MM.1S (cell line): Measurements from ENCODE around the gene PROC.

Experiments
- DNase-seq: peaks from one replicate; pipeline ENCODE4 v3.0.0-alpha.2; 2015
- H2AFZ ChIP-seq: fragments of 300-600 bp; sonication (generic); 2 replicates; pipeline ENCODE4 v1.6.0; 2016; ENCODE audit warnings: antibody characterized with exemption, low read length
- H3F3A ChIP-seq: fragments of 300-600 bp; sonication (generic); 2 replicates; pipeline ENCODE4 v1.6.1; 2016; ENCODE audit warnings: mild to moderate bottlenecking, antibody characterized with exemption, low read length, moderate library complexity, mixed read lengths; ENCODE audit not compliant: insufficient read depth
- H3K27ac ChIP-seq: fragments of 300-600 bp; sonication (generic); 2 replicates; pipeline ENCODE4 v1.5.1; 2016; ENCODE audit warnings: mild to moderate bottlenecking, low read length
- H3K27me3 ChIP-seq: fragments of 300-600 bp; sonication (generic); replicated peaks from 2 replicates; pipeline ENCODE4 v1.6.0; 2016; ENCODE audit warnings: low read length; ENCODE audit not compliant: insufficient read depth
- H3K36me3 ChIP-seq: fragments of 300-600 bp; sonication (generic); replicated peaks from 2 replicates; pipeline ENCODE4 v1.6.1; 2016; ENCODE audit warnings: mild to moderate bottlenecking, low read length, mixed read lengths; ENCODE audit not compliant: insufficient read depth
- H3K4me1 ChIP-seq: fragments of 300-600 bp; sonication (generic); 2 replicates; pipeline ENCODE4 v1.6.1; 2016; ENCODE audit warnings: low read length, mixed read lengths
- H3K4me2 ChIP-seq: fragments of 300-600 bp; sonication (generic); 2 replicates; pipeline ENCODE4 v1.6.0; 2016; ENCODE audit warnings: low read depth, low read length
- H3K4me3 ChIP-seq: fragments of 300-600 bp; sonication (generic); 2 replicates; pipeline ENCODE4 v1.5.1; 2016; ENCODE audit warnings: low read length, mixed read lengths
- H3K79me2 ChIP-seq: fragments of 300-600 bp; sonication (generic); 2 replicates; pipeline ENCODE4 v1.6.1; 2016; ENCODE audit warnings: mixed run types, low read length, mixed read lengths
- H3K9ac ChIP-seq: fragments of 300-600 bp; sonication (generic); 2 replicates; pipeline ENCODE4 v1.6.1; 2016; ENCODE audit warnings: low read length, mixed read lengths
- H3K9me2 ChIP-seq: fragments of 300-600 bp; sonication (generic); replicated peaks from 2 replicates; pipeline ENCODE4 v1.6.1; 2016; ENCODE audit warnings: mild to moderate bottlenecking, low read length, mixed read lengths; ENCODE audit not compliant: insufficient read depth
- H3K9me3 ChIP-seq: fragments of 300-600 bp; sonication (generic); replicated peaks from 2 replicates; pipeline ENCODE4 v1.6.1; 2016; ENCODE audit warnings: mild to moderate bottlenecking, low read length, mixed read lengths; ENCODE audit not compliant: insufficient read depth
- H4K20me1 ChIP-seq: fragments of 300-600 bp; sonication (generic); 2 replicates; pipeline ENCODE4 v1.6.1; 2016; ENCODE audit warnings: mild to moderate bottlenecking, low read length, moderate library complexity, mixed read lengths; ENCODE audit not compliant: insufficient read depth
- CTCF ChIP-seq: fragments of 300-600 bp; sonication (generic); IDR thresholded peaks from 2 replicates; pipeline ENCODE4 v1.5.1; 2016; ENCODE audit warnings: antibody characterized with exemption, low read length, mixed read lengths
- EZH2 ChIP-seq: fragments of 300-600 bp; sonication (generic); optimal IDR thresholded peaks from 2 replicates; pipeline ENCODE3; 2017; ENCODE audit warnings: low read depth, mild to moderate bottlenecking, antibody characterized with exemption, low read length, mixed read lengths
- EZH2phosphoT487 ChIP-seq: fragments of 300-600 bp; sonication (generic); IDR thresholded peaks from 2 replicates; pipeline ENCODE4 v1.6.1; 2018; ENCODE audit warnings: antibody characterized with exemption, low read length

Gene PROC

GRCh38 chr2:127373362-127374083 lies 44.7 kb upstream of the PROC start:
- no peak overlapping the region for H3K27ac ChIP-seq
- no peaks in the 10 kb centered on the region for H3K9me3 ChIP-seq
- H3K9ac ChIP-seq = no peak overlapping the region
- H3K4me3 ChIP-seq = no peak overlapping the region
- no peaks in the 10 kb centered on the region for H3K4me1 ChIP-seq
- peaks cover 3% of the 10 kb centered on the region; the same call in 1 of the 2 replicates for H3K36me3 ChIP-seq
- H3K27me3 ChIP-seq = no peaks in the 10 kb centered on the region
- no peak for TF ChIP-seq EZH2phosphoT487
- TF ChIP-seq CTCF = no peak
- no peak for TF ChIP-seq EZH2
- no peaks in the 10 kb centered on the region for H4K20me1 ChIP-seq
- no peaks in the 10 kb centered on the region for H3F3A ChIP-seq
- no peak overlapping the region for H3K4me2 ChIP-seq
- H3K79me2 ChIP-seq = peaks cover 94% of the 10 kb centered on the region
- no peak for DNase-seq
- H2AFZ ChIP-seq = no peak overlapping the region
- H3K9me2 ChIP-seq = no peaks in the 10 kb centered on the region

GRCh38 chr2:127376257-127376656 lies 42.0 kb upstream of the PROC start:
- Histone ChIP-seq H3K4me2 (no peak overlapping the region), H3K27me3 (no peaks in the 10 kb centered on the region), H3K4me1 (no peaks in the 10 kb centered on the region), H3K4me3 (no peak overlapping the region), H3K9me2 (no peaks in the 10 kb centered on the region), H3K79me2 (peaks cover 97% of the 10 kb centered on the region), H3F3A (no peaks in the 10 kb centered on the region), H3K9ac (no peak overlapping the region), H2AFZ (no peak overlapping the region), H3K9me3 (no peaks in the 10 kb centered on the region), H3K27ac (no peak overlapping the region), H4K20me1 (no peaks in the 10 kb centered on the region), H3K36me3 (peaks cover 3% of the 10 kb centered on the region; the same call in 1 of the 2 replicates)
- TF ChIP-seq EZH2 = no peak
- no peak for TF ChIP-seq EZH2phosphoT487
- TF ChIP-seq CTCF = no peak
- DNase-seq = no peak

GRCh38 chr2:127377262-127377661 lies 41.0 kb upstream of the PROC start:
- Histone ChIP-seq H3K9me2 (no peaks in the 10 kb centered on the region), H3K4me1 (no peaks in the 10 kb centered on the region), H3K36me3 (peaks cover 3% of the 10 kb centered on the region; the same call in 1 of the 2 replicates), H3F3A (no peaks in the 10 kb centered on the region), H3K9me3 (no peaks in the 10 kb centered on the region), H2AFZ (no peak overlapping the region), H3K4me2 (no peak overlapping the region), H3K4me3 (no peak overlapping the region), H3K9ac (no peak overlapping the region), H4K20me1 (no peaks in the 10 kb centered on the region), H3K79me2 (peaks cover 97% of the 10 kb centered on the region), H3K27me3 (no peaks in the 10 kb centered on the region), H3K27ac (no peak overlapping the region)
- TF ChIP-seq CTCF = no peak
- TF ChIP-seq EZH2phosphoT487 = no peak
- no peak for TF ChIP-seq EZH2
- no peak for DNase-seq
